Fibroblast of pulmonary artery (primary cell): ENCODE measurements around the gene CUX1.

Source experiments
- DNase-seq: peaks from one replicate; pipeline ENCODE4 v3.0.0-alpha.2; 2010; ENCODE audit warnings: low read depth
- H3K4me3 ChIP-seq: replicated peaks from 2 replicates; pipeline ENCODE4 v1.5.1; 2011; ENCODE audit warnings: low read depth, mild to moderate bottlenecking, control low read depth, low read length, moderate library complexity
- TF ChIP-seq, protein P1 (sequence below): IDR thresholded peaks from 2 replicates; pipeline ENCODE4 v1.5.1; 2011; ENCODE audit warnings: mild to moderate bottlenecking, control low read depth, low read length, inconsistent platforms; ENCODE audit errors: missing control alignments

The CUX1 gene

DNA sequence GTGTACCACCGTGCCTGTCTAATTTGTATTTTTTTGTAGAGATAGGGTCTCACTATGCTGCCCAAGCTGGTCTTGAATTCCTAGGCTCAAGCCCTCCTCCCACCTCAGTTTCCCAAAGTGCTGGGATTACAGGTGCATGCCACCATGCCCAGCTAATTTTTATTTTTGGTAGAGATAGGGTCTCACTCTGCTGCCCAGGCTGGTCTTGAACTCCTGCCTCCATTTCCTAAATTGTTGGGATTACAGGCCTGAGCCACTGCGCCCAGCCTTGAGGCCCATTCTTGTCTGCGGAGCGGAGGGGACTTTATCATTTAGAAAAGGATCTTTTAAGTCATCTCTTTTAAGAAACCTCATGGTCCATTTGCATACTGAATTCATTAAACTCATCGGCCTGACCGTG is 247.8 kb downstream of the CUX1 start:
- H3K4me3 ChIP-seq: no peak overlapping the region

DNA sequence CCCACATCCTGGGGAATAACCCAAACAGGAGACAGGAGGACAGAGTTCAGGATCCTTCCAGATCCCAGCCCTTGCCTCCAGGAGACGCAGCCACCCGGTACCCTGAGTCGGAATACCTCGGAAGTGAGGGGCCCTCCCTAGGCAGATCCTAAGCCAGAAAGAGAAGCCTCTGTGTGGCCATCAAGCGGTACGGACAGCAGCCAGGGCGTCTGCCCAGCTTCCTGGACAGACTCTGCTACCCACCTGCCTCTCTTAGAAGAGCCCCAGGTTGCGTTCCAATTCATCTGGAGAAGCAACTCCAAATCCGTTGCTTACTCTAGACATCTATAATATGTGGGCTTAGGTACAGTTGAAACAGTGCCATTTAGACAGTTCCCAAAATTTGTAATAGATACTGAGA is 249.1 kb downstream of the CUX1 start:
- no peak overlapping the region for H3K4me3 ChIP-seq
- TF ChIP-seq, protein P1, sequence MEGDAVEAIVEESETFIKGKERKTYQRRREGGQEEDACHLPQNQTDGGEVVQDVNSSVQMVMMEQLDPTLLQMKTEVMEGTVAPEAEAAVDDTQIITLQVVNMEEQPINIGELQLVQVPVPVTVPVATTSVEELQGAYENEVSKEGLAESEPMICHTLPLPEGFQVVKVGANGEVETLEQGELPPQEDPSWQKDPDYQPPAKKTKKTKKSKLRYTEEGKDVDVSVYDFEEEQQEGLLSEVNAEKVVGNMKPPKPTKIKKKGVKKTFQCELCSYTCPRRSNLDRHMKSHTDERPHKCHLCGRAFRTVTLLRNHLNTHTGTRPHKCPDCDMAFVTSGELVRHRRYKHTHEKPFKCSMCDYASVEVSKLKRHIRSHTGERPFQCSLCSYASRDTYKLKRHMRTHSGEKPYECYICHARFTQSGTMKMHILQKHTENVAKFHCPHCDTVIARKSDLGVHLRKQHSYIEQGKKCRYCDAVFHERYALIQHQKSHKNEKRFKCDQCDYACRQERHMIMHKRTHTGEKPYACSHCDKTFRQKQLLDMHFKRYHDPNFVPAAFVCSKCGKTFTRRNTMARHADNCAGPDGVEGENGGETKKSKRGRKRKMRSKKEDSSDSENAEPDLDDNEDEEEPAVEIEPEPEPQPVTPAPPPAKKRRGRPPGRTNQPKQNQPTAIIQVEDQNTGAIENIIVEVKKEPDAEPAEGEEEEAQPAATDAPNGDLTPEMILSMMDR: no peak
- DNase-seq: no peak

More for the DNA sequence above, 247.8 kb downstream of the CUX1 start:
- TF ChIP-seq, protein P1: no peak
- no peak for DNase-seq

DNA sequence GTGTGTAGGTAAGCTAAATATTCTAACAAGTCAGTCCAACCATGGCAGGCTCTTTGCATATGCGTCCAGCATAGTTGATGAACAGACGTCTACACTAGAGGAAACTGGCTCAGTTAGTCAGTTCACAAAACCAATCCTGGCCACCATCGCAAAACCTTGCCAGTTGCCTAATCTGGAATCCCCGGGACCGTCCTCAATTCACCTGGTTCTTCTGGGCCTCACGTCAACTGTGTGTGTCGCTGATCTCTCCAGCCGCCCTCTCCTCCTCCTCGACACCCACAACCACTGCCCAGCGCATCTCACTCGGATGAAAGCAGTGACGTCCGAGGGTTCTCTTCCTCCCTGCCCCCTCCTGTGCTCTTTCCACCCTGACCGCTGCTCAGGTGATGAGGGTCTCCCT is 251.4 kb downstream of the CUX1 start:
- DNase-seq: no peak
- TF ChIP-seq, protein P1: no peak

DNA sequence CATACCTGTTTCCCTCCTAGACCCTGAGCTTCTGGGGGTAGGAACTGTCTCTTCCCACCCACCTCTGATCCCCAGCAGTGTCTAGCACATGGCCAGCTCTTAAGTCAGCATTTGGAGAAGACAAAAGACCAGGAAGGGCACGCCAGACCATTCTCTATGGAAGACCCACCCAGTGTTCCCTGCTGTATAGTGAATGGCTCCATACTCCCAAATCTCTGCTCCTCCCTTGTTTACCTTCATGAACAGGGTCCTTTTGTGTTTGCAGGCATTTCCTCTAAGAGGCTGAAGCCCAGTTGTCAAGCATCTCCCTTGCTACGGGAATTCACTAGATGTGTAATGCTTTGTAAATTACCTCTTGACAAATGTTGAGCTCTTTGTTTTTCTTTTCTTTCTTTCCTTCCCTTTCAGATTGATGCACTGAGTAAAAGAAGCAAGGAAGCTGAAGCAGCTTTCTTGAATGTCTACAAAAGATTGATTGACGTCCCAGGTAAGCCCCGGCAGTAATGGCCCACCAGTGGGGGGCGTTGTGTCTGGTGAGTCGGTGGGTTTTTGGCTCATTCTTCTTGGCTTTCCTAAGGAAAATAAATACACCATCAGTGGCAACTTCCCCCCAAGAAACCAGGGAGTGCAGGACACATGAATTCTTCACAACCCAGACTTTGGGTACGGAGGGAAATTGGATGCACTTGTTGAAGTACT is 252.7 kb downstream of the CUX1 start:
- TF ChIP-seq, protein P1: no peak
- DNase-seq: no peak
- H3K4me3 ChIP-seq: no peak overlapping the region

More for the DNA sequence above, 251.4 kb downstream of the CUX1 start:
- H3K4me3 ChIP-seq: no peak overlapping the region

DNA sequence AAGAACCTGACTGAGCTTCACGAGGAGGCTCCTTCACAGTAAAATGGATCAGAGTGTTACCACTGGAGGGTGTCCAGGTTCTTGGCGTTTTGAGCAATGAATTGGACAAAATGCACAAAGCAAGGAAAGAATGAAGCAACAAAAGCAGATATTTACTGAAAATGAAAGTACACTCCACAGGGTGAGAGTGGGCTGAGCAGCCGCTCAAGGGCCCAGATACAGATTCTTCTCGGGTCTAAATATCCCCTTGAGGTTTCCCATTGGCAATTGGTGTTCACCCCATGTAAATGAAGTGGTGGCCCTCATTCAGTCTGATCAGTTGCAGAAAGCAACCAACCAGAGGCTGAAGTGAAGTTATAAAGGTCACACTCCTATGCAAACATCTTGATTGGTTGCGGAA is 254.6 kb downstream of the CUX1 start:
- DNase-seq: no peak
- TF ChIP-seq, protein P1: no peak
- H3K4me3 ChIP-seq: no peak overlapping the region

DNA sequence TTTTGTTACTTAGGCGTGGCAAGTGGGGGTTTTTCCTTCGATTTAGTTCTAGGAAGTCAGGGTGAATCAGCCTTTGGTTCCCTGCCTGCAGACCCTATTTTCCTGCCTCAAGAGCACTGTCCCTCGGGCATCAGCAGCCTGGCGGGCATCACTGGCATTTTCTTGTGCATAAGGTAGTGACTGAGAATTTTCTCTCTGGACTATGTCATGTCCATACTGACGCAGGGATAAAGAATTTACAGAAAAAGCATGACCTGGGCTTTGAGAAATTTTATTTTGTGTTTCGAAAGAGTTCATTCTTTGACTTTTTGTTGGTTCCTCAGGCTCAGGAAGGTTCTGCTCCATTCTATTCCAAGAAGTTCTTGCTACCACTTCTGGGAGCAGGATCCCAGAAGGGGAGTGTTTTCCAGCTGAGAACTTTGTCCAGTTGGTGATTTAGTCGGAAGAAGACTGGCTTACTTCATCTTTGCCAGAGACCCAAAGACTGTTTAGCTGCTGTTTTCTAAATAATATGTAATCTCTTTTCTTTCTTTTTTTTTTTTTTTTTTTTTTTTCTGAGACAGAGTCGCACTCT is 255.3 kb downstream of the CUX1 start:
- TF ChIP-seq, protein P1: no peak
- peak; percentile 20 for DNase-seq
- H3K4me3 ChIP-seq: no peak overlapping the region
